Left forelimb (tissue), 1 donor: ENCODE results near the gene GAK.
"Not testable (repeated sequence)": the region's sequence is repeated elsewhere in the genome, so short reads cannot be mapped to it uniquely, and the experiment has no call there.

Source experiments
- DNase-seq: peaks from one replicate; pipeline ENCODE4 v3.0.0-alpha.2; 2018; ENCODE audit warnings: low spot score

Gene GAK

DNA sequence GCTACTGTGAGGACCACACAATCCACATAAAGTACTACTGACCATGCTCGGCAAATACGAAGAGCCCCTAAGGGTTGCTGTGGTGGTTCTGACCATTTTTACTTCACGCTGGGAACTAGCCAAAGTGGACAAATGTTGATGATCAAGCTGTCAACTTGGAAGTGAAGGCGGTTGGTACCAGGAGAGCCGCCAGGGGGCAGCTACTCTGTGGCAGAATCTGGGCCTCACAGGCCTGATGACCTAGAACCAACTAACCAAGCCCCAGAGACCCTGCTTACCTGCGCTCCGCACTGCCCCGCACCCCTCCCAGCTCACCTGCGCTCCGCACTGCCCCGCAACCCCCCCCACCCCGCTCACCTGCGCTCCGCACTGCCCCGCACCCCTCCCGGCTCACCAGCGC, 5.6 kb downstream of the GAK start:
- DNase-seq: no peak

DNA sequence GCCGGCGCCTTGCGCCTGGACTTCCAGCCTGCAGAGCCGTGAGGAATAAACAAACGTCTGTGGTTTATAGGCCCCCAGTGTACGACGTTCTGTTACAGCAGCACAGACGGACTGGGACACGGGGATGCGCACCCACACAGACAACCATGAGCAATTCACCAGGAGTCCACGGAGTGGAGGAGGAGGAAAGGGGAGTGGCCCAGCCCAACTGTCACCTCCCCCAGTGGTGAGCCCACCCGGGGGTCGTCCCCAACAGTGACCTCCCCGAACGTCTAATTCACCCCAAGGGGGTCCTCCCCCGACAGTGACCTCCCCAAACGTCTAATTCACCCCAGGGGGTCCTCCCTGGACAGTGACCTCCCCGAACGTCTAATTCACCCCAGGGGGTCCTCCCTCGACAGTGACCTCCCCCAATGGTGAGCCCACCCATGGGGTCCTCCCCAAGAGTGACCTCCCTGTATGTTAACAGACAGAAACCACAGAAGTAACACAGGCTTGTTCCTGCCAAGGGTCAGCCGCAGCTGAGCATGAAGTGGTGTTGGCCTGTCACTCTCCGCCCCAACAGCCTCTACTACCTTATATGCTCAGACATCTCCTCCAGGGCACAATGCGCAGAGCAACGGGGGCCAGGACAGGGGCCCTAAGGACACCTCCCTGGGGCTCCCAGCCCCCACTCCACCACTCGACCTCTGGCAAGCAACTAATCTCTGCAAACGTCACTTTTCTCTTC, 6.2 kb downstream of the GAK start:
- no peak for DNase-seq

DNA sequence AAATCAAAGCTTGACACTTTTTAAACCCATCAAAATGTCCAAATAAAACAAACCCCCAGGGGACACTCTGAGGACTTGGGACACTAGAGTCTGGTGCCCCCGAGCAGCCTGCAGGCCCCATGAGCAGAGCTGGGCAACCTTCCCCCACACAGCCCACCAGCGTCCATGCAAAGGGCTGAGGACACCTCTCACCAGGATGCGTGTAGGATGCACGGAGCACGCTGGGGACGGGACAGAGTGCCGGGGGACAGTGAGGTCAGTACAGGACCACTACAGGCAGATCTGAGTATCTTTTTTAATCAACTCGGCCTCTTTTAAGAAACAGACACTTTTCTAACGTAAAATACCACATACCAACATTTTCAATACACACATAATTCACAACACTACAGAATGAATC, 6.9 kb downstream of the GAK start:
- no peak for DNase-seq

GRCh38 chr4:924107-925096, 7.7 kb downstream of the GAK start:
- DNase-seq: no peak

DNA sequence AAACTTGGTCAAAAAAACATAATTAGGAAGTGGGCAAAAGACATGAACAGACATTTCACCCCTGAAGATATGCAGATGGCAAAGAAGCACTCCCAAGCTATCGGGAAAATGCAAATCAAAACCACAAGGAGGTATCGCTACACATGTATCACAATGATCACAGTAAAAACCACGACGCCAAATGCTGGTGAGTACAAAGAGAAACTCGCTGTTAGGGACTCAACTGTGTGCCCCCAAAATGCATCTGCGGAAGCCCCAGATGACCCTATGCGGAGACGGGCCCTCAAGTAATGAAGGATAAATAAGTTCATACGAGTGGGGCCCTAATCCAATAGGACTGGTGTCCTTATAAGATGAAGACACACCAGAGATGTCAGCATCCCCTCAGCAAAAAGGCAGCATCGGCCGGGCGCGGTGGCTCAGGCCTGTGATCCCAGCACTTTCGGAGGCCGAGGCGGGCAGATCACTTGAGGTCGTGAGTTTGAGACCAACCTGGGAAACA, 10.2 kb downstream of the GAK start:
- no peak for DNase-seq

DNA sequence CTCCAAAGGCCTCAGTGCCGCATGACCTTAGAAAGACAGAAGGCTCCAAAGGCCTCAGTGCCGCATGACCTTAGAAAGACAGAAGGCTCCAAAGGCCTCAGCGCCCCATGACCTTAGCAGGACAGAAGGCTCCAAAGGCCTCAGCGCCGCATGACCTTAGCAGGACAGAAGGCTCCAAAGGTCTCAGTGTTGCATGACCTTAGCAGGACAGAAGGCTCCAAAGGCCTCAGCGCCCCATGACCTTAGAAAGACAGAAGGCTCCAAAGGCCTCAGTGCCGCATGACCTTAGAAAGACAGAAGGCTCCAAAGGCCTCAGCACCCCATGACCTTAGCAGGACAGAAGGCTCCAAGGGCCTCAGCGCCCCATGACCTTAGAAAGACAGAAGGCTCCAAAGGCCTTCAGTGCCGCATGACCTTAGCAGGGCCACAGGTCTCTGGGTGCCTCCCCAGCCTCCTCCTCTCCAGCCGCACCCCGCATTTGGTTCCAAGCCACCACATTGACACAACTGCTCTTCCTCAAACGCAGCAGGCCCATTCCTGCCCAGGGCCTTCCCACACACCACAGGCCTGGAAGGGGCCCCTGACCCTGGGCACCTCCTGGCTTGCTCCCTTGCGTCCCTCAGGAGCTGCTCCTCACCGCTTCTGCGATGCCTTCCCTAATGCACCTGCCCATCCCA, 13.0 kb downstream of the GAK start:
- not testable (repeated sequence) for DNase-seq

DNA sequence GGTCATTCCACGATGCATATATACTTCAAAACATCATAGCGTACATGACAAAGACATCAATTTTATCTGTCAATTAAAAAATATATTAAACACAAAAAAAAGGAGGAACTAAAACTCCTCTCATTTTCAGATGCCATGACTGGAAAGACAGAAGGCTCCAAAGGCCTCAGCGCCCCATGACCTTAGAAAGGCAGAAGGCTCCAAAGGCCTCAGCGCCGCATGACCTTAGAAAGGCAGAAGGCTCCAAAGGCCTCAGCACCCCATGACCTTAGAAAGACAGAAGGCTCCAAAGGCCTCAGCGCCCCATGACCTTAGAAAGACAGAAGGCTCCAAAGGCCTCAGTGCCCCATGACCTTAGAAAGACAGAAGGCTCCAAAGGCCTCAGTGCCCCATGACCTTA, 13.5 kb downstream of the GAK start:
- DNase-seq: not testable (repeated sequence)

DNA sequence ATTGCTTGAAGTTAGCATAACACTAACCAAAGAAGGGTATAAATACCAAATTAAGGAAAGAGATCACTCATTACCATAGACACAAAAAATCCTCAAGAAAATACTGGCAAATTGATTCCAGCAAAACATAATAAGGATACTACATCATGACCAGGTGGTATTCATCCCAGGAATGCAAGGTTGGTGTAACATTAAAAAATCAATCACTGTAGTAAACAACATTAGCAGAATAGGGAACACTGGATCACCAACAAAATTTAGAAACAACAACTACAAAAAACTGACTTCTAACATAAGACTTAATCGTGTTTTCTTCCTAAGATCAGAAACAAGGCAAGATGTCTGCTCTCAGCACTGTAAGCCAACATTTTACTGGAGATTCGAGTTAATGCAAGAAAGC, 14.1 kb downstream of the GAK start:
- no peak for DNase-seq

GRCh38 chr4:917466-917865, 14.7 kb downstream of the GAK start:
- DNase-seq: no peak

DNA sequence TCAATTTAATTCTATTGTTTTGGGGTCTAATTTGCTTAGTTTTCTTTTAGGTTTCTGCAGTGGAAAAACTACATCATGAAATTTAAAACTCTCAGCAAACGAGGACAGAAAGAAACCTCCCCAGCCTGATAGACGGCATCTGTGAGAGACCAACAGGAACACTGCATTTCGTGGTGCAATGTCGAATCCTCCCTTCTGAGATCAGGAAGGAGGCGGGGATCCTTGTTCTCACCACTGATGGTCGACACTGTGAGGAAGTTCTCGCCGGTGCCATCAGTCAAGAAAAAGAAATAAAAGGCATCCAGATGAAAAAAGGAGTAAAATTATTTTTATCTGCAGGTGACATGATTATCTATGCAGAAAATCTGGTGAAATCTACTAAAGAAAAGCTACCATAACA, 16.5 kb downstream of the GAK start:
- DNase-seq: no peak

DNA sequence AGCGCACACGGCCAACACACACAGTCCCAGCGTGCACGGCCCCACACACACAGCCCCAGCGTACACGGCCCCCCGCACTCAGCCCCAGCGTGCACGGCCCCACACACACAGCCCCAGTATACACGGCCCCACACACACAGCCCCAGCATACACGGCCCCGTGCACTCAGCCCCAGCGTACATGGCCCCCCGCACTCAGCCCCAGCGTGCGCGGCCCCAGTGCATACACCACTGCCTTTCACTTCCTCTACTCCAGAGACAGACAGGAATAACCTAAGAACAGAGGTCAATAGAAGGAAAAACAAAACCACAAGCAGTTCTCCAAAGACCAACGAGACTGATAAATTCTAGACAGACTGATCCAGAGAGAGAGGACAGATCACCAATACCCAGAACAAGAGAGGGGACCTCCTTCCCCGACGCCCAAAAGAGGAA, 17.1 kb downstream of the GAK start:
- DNase-seq: peak; percentile 48

DNA sequence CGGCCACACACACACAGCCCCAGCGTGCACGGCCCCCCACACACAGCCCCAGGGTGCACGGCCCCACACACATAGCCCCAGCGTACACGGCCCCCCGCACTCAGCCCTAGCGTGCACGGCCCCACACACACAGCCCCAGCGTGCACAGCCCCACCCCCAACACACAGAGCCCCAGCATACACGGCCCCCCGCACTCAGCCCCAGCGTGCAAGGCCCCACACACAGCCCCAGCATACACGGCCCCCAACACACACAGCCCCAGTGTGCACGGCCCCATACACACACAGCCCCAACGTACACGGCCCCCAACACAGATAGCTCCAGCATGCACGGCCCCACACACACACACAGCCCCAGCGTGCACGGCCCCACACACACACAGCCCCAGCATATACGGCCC, 17.6 kb downstream of the GAK start:
- peak; percentile 46 for DNase-seq

DNA sequence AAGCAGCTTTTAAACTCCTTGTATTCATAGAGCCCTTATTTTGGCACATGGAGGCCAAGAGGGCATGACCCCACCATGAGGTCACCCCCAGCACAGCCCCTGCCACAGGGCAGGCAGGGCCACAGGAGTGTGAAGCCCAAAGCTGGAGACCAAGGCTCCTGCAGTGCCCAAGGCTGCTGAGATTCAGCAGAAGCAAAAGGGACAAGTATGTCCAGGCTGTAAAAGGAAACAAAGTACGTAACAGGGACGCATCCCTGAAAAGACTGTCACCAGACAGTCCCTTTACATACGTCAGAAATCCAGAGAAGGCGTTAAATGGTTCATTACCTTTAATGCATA, 18.9 kb downstream of the GAK start:
- DNase-seq: no peak

DNA sequence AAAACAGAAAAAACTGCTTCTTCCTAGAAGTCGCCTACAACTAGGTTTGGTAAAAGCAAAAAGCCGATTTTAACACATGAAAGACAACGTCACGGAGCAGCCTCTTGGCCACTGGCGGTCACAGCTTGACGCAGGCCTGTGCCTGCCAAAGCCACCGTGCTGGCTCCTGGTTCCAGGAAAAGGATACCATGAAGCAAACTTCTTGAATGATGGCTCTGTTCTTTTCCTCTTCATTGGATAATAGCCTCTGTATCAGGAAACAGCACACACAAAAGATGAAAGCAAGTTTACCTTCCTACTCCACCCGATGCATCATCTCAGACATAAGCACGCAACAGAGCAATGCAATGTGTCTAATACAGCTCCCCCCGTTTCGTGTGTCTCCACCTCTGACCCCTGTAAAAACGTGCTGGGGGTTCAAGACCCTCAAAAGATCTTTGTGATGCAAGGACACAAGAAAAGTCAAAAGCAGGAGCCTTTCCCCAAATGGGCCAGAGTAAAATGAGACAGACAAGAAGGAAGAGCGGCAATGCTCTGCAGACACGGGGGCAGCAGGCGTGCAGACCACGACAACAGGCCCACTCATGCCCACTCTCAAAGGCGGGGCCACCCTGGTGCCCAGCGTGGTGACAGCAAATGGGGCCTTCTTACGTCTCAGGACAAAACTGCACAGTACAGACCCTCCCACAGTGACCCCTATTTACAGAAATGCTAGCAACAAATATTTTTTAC, 19.4 kb downstream of the GAK start:
- DNase-seq: no peak

GRCh38 chr4:911871-912490, 20.1 kb downstream of the GAK start:
- no peak for DNase-seq

DNA sequence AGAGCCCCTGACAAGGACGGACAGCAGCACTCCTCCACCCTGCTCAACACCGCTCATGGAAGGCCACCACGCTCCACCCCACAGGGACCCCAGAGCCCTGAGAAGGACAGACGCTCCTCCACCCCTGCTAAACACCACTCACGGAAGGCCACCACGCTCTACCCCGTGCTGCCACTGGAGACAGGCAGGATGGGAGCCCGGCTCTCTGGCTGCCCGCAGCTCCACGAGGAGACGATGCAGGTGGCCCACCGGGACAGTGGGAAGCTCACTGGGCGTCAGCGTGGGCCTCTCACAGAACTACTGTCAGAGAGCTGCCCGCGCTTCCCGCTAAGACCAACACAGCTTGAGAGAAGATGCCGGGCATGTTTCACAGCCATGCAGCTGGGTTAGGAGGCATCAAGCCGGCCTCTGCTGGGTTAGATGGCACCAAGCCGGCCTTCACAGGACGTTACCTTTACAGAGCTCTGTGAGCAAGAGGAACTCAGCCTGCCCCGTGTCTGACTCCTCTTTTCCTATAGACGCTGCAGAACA, 20.8 kb downstream of the GAK start:
- DNase-seq: no peak

- no peak for DNase-seq
Observed at GRCh38 chr4:910366-911091, 21.6 kb downstream of the GAK start.

DNA sequence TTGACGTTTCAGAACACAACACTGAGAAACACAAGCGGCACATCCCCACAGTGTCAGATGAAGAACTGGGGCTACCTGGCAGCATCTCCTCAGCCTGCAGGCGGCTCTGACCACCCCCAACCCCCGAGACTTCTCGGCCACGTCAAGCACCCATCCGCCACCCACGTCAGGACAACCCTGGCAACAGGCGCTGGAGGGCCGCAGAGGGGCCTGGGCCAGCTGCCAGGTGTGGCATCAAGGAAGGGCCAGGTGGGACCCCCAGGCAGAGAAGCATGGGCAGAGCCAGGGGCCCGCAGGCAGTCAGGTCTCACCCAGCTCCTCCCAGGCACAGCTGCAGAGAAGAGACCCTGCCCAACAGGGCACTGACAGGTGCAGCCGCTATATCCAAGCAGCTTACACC, 22.3 kb downstream of the GAK start:
- DNase-seq: no peak

- no peak for DNase-seq
Observed at GRCh38 chr4:909131-909571, 23.0 kb downstream of the GAK start.

GRCh38 chr4:907691-908425, 24.3 kb downstream of the GAK start:
- no peak for DNase-seq
